Subcutaneous preadipocyte (primary cell): Measurements from ENCODE around the gene OR7D2. TPM values are rescaled to one million over a fixed set of nuclear protein-coding genes. Genes with fewer than 3 reads are reported as not detected.

ENCODE experiments used
- total RNA-seq: library from RNA; depleted of rRNA; stranded (reverse); fragments of >200 nt; gene quantifications from 2 replicates; pipeline ENCODE4 v1.2.3, GENCODE V29; 2012

OR7D2 gene
- total RNA-seq: not detected in 2 replicates

GRCh38 chr19:9178901-9179300 lies at the start of gene OR7D2:
Gene OR7D2 (plus strand): TSS chr19:9178979. CDS start chr19:9185782, 6,803 bp downstream.

DNA sequence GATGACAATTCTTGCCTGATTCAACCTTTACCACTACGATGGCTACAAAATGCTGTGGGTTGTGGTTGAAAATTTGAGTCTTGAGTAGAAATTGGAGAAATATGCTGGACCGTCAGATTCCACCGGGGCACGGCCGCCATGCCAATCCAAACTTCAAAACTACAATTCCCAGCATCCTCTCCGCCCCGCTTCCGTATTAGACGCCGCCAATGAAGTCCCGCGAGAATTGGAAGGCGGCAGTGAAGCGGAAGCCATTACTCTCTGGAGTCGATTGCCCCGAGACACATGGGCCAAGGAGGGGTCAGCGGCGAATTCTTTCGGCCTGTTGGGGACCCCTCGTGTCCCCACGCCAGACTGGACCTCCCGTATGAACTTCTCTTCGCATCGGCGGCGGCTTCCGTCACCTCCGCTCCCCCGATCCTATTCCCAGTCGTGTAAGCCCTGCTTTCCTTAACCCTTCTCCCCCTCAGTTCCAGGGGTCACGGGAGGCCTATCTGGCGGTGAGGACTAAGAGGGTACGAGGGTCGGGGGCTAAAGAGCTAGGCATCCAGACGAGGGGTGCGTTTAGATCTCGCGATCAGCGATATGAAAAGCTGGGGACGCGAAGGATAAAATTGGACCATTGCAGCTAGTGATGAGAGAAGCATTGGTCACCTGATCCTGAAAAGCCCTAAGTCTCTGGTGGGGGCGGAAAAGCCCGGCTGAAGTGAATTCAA lies 38.5 kb upstream of the OR7D2 start, which contains the start of gene ZNF317:
TSS of gene ZNF317 (plus strand) at position 239 of the 716 bp plus-strand sequence. CDS start 15,620 bp downstream, outside the sequence.

DNA sequence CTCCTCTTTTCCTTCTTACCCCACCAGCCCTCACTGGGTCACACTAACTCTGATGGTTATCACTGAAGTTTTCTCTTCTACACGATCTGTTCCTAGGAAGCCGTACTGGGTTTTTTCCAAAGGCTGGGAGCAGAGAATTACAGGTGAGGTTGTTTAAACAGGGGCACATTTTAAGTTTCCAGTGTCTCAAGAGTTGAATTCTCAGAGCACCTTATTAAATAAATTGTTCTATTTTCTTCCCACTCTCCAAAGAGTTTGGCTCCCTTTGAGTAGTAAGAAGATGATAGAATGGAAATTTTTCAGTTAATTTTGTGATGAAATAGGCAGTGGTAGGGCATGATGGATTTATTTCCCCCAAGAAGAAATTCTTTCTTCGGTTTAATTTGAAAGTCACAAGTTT lies 40.7 kb downstream of the OR7D2 start, which contains the start of gene OR7D4:
TSS of gene OR7D4 (minus strand) at position 101 of the 400 bp plus-strand sequence. CDS start 4,752 bp downstream, outside the sequence.

Other genes starting within 250 kb of the OR7D2 start
- under 0.01 TPM in 1 of 2 replicates, not detected in the other for gene MUC16, start 168.6 kb upstream of the OR7D2 start, total RNA-seq
- not detected in 2 replicates for gene OR1M1, start 91.9 kb upstream of the OR7D2 start, total RNA-seq
- gene OR7G2, start 71.5 kb upstream of the OR7D2 start, total RNA-seq: not detected in 2 replicates
- not detected in 2 replicates for gene OR7G1, start 63.2 kb upstream of the OR7D2 start, total RNA-seq
- gene OR7G3, start 52.0 kb upstream of the OR7D2 start, total RNA-seq: not detected in 2 replicates
- gene ZNF317, start 38.6 kb upstream of the OR7D2 start, total RNA-seq: 16.9 and 18.8 TPM in 2 replicates
- not detected in 2 replicates for gene OR7D4, start 40.6 kb downstream of the OR7D2 start, total RNA-seq
- gene OR7E24, start 72.0 kb downstream of the OR7D2 start, total RNA-seq: not detected in 2 replicates
- 5.9 and 7.3 TPM in 2 replicates for gene ZNF699, start 130.9 kb downstream of the OR7D2 start, total RNA-seq
- 7.3 and 9.0 TPM in 2 replicates for gene ZNF559, start 145.2 kb downstream of the OR7D2 start, total RNA-seq
- 0.73 and 0.78 TPM in 2 replicates for gene ZNF177, start 184.0 kb downstream of the OR7D2 start, total RNA-seq